ENCODE data around the gene SLC5A1. TPM values are rescaled to one million over a fixed set of nuclear protein-coding genes. Genes with fewer than 3 reads are reported as not detected.

SLC5A1 gene
- total and polyA plus RNA-seq, 2 donors from 2014 or later, result 1.0 to 3.0 TPM

GRCh38 chr22:32050678-32051515 is 7.8 kb downstream of the SLC5A1 start:
- no peak overlapping the region for H3K9ac ChIP-seq (ENCODE audit: low read length in 3 of 3)
- H3K4me3 ChIP-seq (ENCODE audit: low read length in 3 of 3), result no peak overlapping the region
- TF ChIP-seq CTCF (IDR thresholded peaks at IDR 0.05; ENCODE audit: borderline replicate concordance, extremely low read depth, insufficient read depth), result no peak
- no peaks in the 10 kb centered on the region for H3K4me1 ChIP-seq (ENCODE audit: control insufficient read depth in 2 of 3, insufficient read depth in 2 of 3, low read depth in 1 of 3, low read length in 3 of 3)
- FAIRE-seq (no peak), DNase-seq (peak in 4 of 5 donors; percentile 19 to 72 (median 25))
- H3K27ac ChIP-seq (ENCODE audit: low read depth in 2 of 2, low read length in 2 of 2), result no peak overlapping the region
- intact Hi-C loops (cut with DNase I), result no loop called here
- H3K9me3 ChIP-seq (ENCODE audit: control insufficient read depth in 2 of 3, insufficient read depth in 1 of 3, low read length in 3 of 3), result no peaks in the 10 kb centered on the region
- no peaks in the 10 kb centered on the region for H3K27me3 ChIP-seq (ENCODE audit: control insufficient read depth, insufficient read depth, low read length)
- H3K36me3 ChIP-seq (ENCODE audit: control insufficient read depth in 2 of 3, insufficient read depth in 3 of 3, low read length in 3 of 3), result no peaks in the 10 kb centered on the region

- H3K36me3 ChIP-seq (ENCODE audit: control insufficient read depth in 2 of 3, insufficient read depth in 3 of 3, low read length in 3 of 3), result no peaks in the 10 kb centered on the region
- H3K9ac ChIP-seq (ENCODE audit: low read length in 3 of 3), result no peak overlapping the region
- no peaks in the 10 kb centered on the region for H3K27me3 ChIP-seq (ENCODE audit: control insufficient read depth, insufficient read depth, low read length)
- no peak overlapping the region for H3K4me3 ChIP-seq (ENCODE audit: low read length in 3 of 3)
- intact Hi-C loops (cut with DNase I), result no loop called here
- no peak for DNase-seq
- no peak overlapping the region for H3K27ac ChIP-seq (ENCODE audit: low read depth in 2 of 2, low read length in 2 of 2)
- no peaks in the 10 kb centered on the region for H3K9me3 ChIP-seq (ENCODE audit: control insufficient read depth in 2 of 3, insufficient read depth in 1 of 3, low read length in 3 of 3)
- no peak for TF ChIP-seq CTCF (IDR thresholded peaks at IDR 0.05; ENCODE audit: borderline replicate concordance, extremely low read depth, insufficient read depth)
- H3K4me1 ChIP-seq (ENCODE audit: control insufficient read depth in 2 of 3, insufficient read depth in 2 of 3, low read depth in 1 of 3, low read length in 3 of 3), result no peaks in the 10 kb centered on the region
- no peak for FAIRE-seq
These were observed 9.2 kb downstream of the SLC5A1 start for GRCh38 chr22:32052244-32052643.

GRCh38 chr22:32052936-32053791 is 10.1 kb downstream of the SLC5A1 start:
- Histone ChIP-seq H3K9me3 (ENCODE audit: control insufficient read depth in 2 of 3, insufficient read depth in 1 of 3, low read length in 3 of 3) (no peaks in the 10 kb centered on the region), H3K4me1 (ENCODE audit: control insufficient read depth in 2 of 3, insufficient read depth in 2 of 3, low read depth in 1 of 3, low read length in 3 of 3) (no peaks in the 10 kb centered on the region), H3K36me3 (ENCODE audit: control insufficient read depth in 2 of 3, insufficient read depth in 3 of 3, low read length in 3 of 3) (no peaks in the 10 kb centered on the region), H3K9ac (ENCODE audit: low read length in 3 of 3) (no peak overlapping the region), H3K4me3 (ENCODE audit: low read length in 3 of 3) (no peak overlapping the region), H3K27me3 (ENCODE audit: control insufficient read depth, insufficient read depth, low read length) (no peaks in the 10 kb centered on the region), H3K27ac (ENCODE audit: low read depth in 2 of 2, low read length in 2 of 2) (no peak overlapping the region)
- FAIRE-seq, result no peak
- TF ChIP-seq CTCF (IDR thresholded peaks at IDR 0.05; ENCODE audit: borderline replicate concordance, extremely low read depth, insufficient read depth), result no peak
- intact Hi-C loops (cut with DNase I), result no loop called here
- no peak for DNase-seq
